HG03039 (cell line): Measurements from ENCODE around the gene BLOC1S1.

ENCODE experiments used
- ATAC-seq: cut with Tn5 transposase; IDR thresholded peaks from one replicate; pipeline ENCODE4 v1.9.1; 2021; ENCODE audit warnings: mild to moderate bottlenecking, moderate library complexity; ENCODE audit not compliant: unreplicated experiment

BLOC1S1 gene

DNA sequence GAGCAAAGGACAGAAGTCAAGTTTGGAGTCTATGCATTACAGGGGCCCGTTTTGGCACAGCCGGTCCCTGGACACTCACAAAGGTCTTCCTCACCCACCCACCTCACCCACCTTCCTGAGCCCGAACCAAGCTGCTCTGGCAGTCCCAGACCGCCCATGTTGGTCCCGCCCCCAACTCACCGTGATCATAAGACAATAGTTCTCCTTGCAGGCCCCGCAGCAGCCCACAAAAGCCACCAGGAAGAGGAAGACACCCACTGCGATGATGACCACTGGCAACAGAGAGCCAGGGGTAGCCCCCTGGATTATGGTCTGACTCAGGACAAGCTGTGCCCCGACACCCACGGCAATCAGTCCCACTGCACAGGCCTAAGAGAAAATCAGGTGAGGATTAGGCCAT, 11.1 kb downstream of the BLOC1S1 start:
- no peak for ATAC-seq

GRCh38 chr12:55727643-55728185, 11.9 kb downstream of the BLOC1S1 start:
- ATAC-seq = no peak

DNA sequence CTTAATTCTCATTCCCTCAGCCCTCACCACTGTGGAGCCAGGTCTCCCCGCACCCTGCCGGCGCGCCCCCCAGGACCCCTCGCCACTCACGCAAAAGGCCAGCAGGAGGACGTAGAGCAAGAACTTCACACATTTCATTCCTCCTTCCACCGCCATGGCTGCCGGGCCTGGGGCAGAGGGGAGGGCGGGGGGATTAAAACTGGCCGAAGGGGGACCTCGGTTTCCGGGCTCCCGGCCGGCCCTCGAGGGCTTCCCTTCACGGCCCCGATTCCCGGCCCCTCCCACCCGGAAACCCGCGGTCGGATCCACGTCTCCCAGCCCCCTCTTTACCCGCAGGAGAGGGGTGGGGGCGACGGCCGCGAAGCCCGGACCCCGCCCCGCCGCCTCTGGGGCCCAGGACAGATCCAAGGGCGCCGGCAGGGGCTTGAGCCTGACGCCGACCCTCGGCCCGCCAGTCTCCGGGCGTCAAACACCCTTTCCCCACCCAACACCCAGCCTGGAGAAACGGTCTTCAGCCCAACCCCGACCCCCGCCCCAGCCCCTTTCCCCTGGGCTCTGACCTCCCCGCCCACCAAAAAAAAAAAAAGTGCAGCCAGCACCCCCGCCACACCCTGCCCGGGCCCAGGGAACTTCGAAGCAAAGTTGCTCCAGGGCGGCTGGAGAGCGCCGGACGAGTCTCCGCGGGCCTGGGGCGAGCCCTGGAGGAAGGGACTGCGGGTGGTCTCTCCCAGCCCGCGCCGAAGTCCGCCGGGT, 12.5 kb downstream of the BLOC1S1 start:
- ATAC-seq = no peak

- peak; percentile 69 for ATAC-seq
Measured at GRCh38 chr12:55728939-55729818, 13.3 kb downstream of the BLOC1S1 start, which contains the start of gene CD63. CD63 (minus strand) TSS chr12:55729009; CDS start chr12:55728341, 668 bp downstream.

GRCh38 chr12:55729819-55730818, 14.3 kb downstream of the BLOC1S1 start:
- ATAC-seq = peak; percentile 31

DNA sequence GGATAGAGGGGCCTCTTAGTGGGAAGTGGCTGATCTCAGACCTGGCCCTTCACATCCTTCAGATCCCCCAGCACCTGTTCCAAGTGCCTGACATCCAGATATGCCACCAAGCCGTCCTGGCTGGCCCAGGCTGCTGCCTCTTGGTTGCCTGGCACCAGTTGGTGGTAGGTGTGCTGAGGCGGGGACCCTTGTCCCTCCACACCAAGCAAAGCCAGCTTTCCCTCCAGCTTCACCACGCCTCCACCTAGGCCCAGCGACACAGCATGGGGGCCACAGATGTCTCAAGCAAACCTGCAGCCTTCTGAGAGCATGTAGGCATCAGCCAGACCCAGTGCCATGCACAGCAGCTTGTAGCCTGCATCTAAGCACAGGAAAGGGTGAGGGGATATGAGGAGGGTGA, 16.4 kb downstream of the BLOC1S1 start:
- ATAC-seq = no peak

DNA sequence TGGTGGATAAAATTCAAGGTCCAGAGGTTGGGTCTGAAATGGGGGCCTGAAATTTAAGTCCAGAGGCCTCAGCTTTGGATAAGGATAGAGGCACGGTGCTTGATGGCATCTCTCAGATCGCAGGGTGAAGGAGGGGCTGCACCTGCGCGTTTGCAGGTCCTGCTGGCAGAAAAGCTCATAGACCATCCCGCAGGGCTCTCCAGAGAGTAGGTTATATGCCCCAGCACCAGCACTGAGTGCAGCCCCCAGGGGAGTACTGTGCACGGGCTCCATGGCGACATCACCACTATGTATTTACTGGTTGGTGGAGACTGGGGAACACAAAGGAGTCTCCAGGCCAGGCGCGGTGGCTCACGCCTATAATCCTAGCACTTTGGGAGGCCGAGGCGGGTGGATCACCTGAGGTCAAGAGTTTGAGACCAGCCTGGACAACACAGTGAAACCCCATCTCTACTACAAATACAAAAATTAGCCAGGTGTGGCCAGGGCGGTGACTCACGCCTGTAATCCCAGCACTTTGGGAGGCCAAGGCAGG, 17.2 kb downstream of the BLOC1S1 start:
- no peak for ATAC-seq

DNA sequence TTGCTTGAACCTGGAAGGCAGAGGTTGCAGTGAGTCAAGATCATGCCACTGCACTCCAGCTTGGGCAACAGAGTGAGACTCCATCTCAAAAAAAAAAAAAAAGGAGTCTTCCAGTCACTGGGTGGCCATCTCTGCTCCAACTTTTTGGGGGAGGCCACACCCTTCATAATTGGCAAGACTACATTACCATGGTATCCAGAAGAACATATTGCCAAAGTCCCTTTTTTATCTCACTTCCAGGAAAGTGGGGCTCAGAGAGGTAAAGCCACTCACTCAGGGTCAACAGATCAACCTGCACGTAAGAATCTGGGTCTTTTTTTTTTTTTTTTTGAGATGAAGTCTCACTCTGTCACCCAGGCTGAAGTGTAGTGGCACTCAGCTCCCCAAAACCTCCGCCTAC, 18.0 kb downstream of the BLOC1S1 start:
- no peak for ATAC-seq

DNA sequence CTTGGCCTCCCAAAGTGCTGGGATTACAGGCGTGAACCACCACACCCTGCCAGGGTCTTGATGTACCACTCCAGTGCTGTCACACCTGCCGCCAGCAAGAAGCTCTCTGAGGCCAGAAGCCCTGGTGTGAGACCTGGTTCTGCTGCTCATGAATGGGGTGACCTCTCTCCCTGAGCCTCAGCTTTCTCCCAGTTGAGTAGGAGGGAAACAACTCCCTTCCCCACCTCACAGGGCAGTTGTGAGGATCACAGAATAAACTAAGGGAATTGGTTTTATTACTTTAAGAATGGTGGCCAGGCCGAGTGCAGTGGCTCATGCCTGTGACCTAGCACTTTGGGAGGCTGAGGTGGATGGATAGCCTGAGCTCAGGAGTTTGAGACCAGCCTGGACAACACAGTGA, 18.7 kb downstream of the BLOC1S1 start:
- no peak for ATAC-seq

- ATAC-seq = no peak
Measured at GRCh38 chr12:55736076-55736475, 20.2 kb downstream of the BLOC1S1 start.

- no peak for ATAC-seq
Measured at GRCh38 chr12:55736780-55737580, 21.1 kb downstream of the BLOC1S1 start.

GRCh38 chr12:55737581-55738122, 21.8 kb downstream of the BLOC1S1 start:
- ATAC-seq = no peak

DNA sequence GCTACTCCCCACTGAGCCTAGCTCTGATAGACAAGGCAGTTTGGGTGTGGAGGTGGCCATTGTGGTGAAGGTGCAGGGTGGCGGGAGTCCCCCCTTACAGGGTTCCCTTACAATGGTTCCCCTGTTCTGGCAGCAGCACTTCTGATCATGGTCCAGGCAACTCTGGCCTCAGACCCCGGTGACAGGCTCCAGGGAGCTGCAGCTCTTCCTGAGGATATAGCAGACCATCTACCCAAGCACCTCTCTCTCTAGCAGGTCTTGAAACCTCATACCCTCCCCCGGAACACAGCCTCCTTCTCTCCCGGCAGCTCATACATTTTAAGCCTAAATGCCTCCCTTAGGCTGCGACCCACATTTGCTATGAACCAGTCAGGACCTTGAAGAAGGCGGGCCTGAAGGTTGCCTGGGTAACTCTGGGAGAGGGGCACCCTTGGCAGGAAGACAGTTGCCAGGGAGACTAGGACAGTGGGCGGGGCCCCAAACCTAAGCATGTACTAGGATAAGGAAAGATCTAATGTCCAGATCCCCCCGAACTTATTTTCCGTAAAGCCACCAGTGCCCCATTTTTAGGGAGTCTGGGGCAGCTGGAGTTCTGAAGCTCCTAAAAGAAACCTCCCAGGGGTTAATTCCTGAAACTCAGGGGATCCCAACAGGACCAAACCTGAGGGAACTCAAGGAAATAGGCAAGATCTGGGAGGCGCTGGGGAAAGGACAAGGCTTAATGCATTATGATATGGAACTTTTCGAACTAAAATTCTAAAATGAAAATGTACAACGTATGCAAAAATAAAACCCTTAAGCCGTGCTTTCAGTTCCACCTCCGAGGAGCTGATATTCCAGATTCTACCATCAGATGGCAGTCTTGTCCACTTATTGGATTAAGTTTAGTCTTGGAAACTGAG, 22.5 kb downstream of the BLOC1S1 start:
- peak; percentile 66 for ATAC-seq

DNA sequence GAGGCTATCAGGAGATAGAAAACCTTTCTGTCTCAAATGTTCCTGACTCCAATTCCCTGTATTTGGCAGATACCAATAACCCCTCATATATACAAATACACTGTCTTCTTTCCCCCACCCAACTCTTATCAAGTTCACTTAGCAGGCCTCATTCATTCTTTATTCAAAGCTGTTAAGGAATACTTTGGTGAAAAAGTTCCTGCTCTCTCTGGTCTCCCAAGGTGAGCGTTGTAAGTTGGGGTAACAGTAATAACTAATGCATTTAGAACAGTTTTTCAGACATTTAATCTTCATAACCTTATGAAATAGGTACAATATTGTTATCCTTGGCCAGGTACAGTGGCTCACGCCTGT, 23.2 kb downstream of the BLOC1S1 start:
- ATAC-seq = no peak

DNA sequence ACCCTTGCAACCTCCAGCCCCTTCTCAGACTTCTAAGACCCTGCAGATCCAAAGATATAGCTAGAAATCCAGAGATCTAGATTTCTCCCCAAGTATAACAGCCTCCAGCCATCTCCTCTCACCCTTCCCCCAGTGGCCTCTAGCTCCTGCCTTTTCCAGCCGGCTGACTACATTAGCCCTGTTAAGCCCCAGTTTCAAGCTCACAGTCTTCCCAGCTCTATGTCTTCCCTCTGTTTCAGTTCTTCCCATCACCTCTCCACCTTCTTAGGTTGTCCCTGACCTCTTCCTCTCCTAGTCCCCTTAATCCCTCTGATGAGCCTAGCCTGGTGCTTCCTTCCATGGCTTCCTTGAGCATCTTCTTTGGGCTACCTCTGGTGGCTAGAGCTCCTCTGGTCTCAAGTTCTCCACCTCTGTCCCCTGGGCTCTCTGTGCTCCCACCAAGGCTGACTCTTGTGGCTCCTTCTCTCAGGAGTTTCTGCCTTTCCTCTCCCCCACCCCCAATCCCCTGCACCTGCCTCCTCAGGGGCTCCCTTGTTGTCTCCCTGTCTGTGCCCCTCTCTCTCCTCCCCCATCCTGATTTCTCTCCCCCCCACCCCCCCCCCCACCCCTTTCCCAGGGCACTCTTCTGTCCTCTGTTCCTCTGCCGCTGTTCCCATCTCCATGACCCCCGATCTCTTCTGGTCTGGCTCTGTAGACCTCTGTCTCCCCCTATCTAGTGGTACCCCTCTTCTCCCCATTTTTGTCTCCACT, 26.3 kb downstream of the BLOC1S1 start:
- no peak for ATAC-seq

GRCh38 chr12:55742719-55743405, 27.0 kb downstream of the BLOC1S1 start, which contains the start of gene GDF11:
GDF11 (plus strand) TSS chr12:55743122; CDS start chr12:55743317, 195 bp downstream.
- ATAC-seq = peak; percentile 36
